Transverse colon (tissue), 4 donors: Measurements from ENCODE around the gene GNAO1. TPM values are rescaled to one million over a fixed set of nuclear protein-coding genes. Genes with fewer than 3 reads are reported as not detected.

Source experiments
- DNase-seq: peaks from one replicate; pipeline ENCODE4 v3.0.0-alpha.2; 2019
- H3K27ac ChIP-seq, 4 donors: fragments of 200-600 bp; sonication (generic); 2 replicates each; pipeline ENCODE4 v1.5.1; 2016 to 2018; ENCODE audit warnings: inconsistent platforms in 4 of 4
- H3K27me3 ChIP-seq: fragments of 200-600 bp; sonication (generic); 2 replicates; pipeline ENCODE4 v1.5.1; 2017; ENCODE audit warnings: inconsistent platforms
- H3K36me3 ChIP-seq, 4 donors: fragments of 200-600 bp; sonication (generic); 2 replicates each; pipeline ENCODE4 v1.5.1; 2017 to 2019; ENCODE audit warnings: inconsistent platforms in 4 of 4
- H3K4me1 ChIP-seq, 4 donors: fragments of 200-600 bp; sonication (generic); 2 replicates each; pipeline ENCODE4 v1.5.1; 2017 to 2020; ENCODE audit warnings: inconsistent platforms in 4 of 4
- H3K4me3 ChIP-seq, 4 donors: fragments of 200-600 bp; sonication (generic); 1 replicate in 1 of 4; 2 replicates in 3 of 4; pipeline versions ENCODE4 v1.5.1 to v1.6.1; 2017 to 2019; ENCODE audit warnings: inconsistent platforms in 4 of 4
- H3K9me3 ChIP-seq, 2 donors: fragments of 200-600 bp; sonication (generic); 2 replicates each; pipeline ENCODE4 v1.5.1; 2017 to 2019; ENCODE audit warnings: inconsistent platforms in 2 of 2
- EP300 ChIP-seq: sonication (generic); formaldehyde crosslinking; IDR thresholded peaks from one replicate; pipeline ENCODE4 v1.6.1; 2017; ENCODE audit warnings: antibody characterized with exemption, low read depth
- POLR2A ChIP-seq: fragments of 450-650 bp; IDR thresholded peaks from one replicate; pipeline ENCODE4 v1.6.1; 2016; ENCODE audit warnings: antibody characterized with exemption, mild to moderate bottlenecking, moderate library complexity
- POLR2AphosphoS5 ChIP-seq, 3 donors: sonication (generic); formaldehyde crosslinking; IDR thresholded peaks; one replicate each; pipeline ENCODE4 v1.6.1; 2016; ENCODE audit warnings: antibody characterized with exemption in 3 of 3
- WGBS, 2 donors: methylation state at CpG; one replicate each; pipeline ENCODE4 v1.1.5; 2018; ENCODE audit warnings: low coverage in 1 of 2; 5-methylcytosine and 5-hydroxymethylcytosine counted together
- in situ Hi-C, 4 donors: fragments of 200-750 bp; cut with MboI; loops; one replicate each; pipeline versions ENCODE4 v1.15.0 to v1.15.1; 2017; ENCODE audit warnings: low sequenced_read_pairs in 3 of 4, low pct_ligation_motif_present in 1 of 4, low pct_unique_long_range_greater_than_20kb in 1 of 4
- intact Hi-C: fragments of 100-400 bp; cut with DNase I; formaldehyde crosslinking; loops from one replicate; pipeline ENCODE4 v1.15.1; 2023; ENCODE audit warnings: low total_unique reads
- total RNA-seq, 4 donors: library from RNA; depleted of rRNA; stranded (reverse); fragments of >200 nt; gene quantifications; one replicate each; pipeline ENCODE4 v1.1.0, GENCODE V29; 2016
- TF ChIP-seq, protein P1 (sequence below), 5 experiments: fragments of 200-600 bp in 3 of 5; fragments of 450-650 bp in 2 of 5; sonication (generic) in 3 of 5; IDR thresholded peaks; 1 replicate in 2 of 5; 2 replicates in 3 of 5; pipeline ENCODE4 v1.5.1; 2016 to 2017; ENCODE audit warnings: antibody characterized with exemption in 5 of 5, inconsistent platforms in 3 of 5, mild to moderate bottlenecking in 2 of 5, moderate library complexity in 1 of 5

GNAO1 gene
- total RNA-seq, 4 donors from 2014 or later: 7.3 to 25.4 (median 11.3) TPM

DNA sequence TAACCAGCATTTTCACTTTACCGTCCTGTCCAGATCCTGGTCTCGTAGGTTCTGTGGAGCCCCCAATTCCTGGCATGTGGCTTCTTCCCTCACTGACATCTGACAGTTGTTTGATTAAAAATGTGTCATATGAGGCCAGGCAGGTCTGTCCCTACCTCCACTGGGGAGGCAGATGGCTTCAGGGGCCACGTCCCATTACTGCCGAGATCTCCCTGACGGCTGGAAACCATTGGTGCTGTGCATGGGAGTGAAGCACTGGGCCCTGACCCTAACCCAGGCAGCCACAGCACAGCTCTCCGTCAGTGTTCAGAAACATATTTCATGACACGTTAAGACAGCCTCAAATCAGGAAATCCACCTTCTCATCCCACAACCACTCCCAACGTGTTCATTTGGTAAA, 77.5 kb downstream of the GNAO1 start:
- peaks cover 0 to 15% (median 6%) of the 10 kb centered on the region in 4 donors for H3K4me1 ChIP-seq
- 70 to 93% methylated on average over 3 to 8 of the region's 8 CpGs for WGBS, 2 donors
- no peaks in the 10 kb centered on the region for H3K36me3 ChIP-seq
- H3K4me3 ChIP-seq: peak overlapping the region in 1 of 4 donors; percentile 0
- in situ Hi-C loops (no loop called here), intact Hi-C loops (loop anchor here (5.0 kb wide), 1 partner anchor 76 kb away; the partner anchor contains the start of gene GNAO1)
- H3K27ac ChIP-seq: peak overlapping the region; percentile 72 to 89 (median 82)
- H3K9me3 ChIP-seq: no peaks in the 10 kb centered on the region
- DNase-seq: no peak
- TF ChIP-seq, protein P1, sequence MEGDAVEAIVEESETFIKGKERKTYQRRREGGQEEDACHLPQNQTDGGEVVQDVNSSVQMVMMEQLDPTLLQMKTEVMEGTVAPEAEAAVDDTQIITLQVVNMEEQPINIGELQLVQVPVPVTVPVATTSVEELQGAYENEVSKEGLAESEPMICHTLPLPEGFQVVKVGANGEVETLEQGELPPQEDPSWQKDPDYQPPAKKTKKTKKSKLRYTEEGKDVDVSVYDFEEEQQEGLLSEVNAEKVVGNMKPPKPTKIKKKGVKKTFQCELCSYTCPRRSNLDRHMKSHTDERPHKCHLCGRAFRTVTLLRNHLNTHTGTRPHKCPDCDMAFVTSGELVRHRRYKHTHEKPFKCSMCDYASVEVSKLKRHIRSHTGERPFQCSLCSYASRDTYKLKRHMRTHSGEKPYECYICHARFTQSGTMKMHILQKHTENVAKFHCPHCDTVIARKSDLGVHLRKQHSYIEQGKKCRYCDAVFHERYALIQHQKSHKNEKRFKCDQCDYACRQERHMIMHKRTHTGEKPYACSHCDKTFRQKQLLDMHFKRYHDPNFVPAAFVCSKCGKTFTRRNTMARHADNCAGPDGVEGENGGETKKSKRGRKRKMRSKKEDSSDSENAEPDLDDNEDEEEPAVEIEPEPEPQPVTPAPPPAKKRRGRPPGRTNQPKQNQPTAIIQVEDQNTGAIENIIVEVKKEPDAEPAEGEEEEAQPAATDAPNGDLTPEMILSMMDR (IDR thresholded peaks at IDR 0.05): no peak
- TF ChIP-seq EP300 (no peak), POLR2AphosphoS5 (IDR thresholded peaks at IDR 0.05) (no peak), POLR2A (no peak)
- no peaks in the 10 kb centered on the region for H3K27me3 ChIP-seq

DNA sequence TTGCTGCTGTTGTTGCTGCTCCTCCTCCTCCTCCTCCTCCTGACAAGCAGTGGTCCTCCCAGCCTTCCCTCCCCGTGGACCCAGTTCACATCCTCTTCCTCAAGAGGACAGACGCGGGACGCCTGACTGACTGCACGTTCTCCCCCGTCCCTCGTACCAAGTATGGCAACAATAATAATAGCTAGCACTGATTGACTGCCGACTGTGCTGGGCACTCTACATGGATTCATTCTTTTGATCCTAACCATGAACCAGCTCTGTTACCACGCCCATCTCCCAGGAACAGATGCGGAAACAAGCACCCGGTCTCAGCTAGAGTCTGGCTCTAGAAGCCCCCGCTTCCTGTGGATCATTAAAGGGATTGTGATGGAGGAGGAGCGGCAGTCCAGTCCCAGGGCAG, 78.0 kb downstream of the GNAO1 start:
- Histone ChIP-seq H3K9me3 (no peaks in the 10 kb centered on the region), H3K27me3 (no peaks in the 10 kb centered on the region), H3K36me3 (no peaks in the 10 kb centered on the region), H3K27ac (peak overlapping the region; percentile 72 to 89 (median 82)), H3K4me3 (peak overlapping the region in 1 of 4 donors; percentile 0), H3K4me1 (peaks cover 0 to 10% (median 3%) of the 10 kb centered on the region in 4 donors)
- peak in 1 of 3 donors; percentile 10 for TF ChIP-seq POLR2AphosphoS5 (IDR thresholded peaks at IDR 0.05)
- TF ChIP-seq POLR2A: no peak
- WGBS, 2 donors: 62 to 71% methylated on average over 13 of the region's 13 CpGs
- DNase-seq: no peak
- in situ Hi-C loops: no loop called here
- intact Hi-C loops: loop anchor here (5.0 kb wide), 1 partner anchor 77 kb away; the partner anchor contains the start of gene GNAO1

DNA sequence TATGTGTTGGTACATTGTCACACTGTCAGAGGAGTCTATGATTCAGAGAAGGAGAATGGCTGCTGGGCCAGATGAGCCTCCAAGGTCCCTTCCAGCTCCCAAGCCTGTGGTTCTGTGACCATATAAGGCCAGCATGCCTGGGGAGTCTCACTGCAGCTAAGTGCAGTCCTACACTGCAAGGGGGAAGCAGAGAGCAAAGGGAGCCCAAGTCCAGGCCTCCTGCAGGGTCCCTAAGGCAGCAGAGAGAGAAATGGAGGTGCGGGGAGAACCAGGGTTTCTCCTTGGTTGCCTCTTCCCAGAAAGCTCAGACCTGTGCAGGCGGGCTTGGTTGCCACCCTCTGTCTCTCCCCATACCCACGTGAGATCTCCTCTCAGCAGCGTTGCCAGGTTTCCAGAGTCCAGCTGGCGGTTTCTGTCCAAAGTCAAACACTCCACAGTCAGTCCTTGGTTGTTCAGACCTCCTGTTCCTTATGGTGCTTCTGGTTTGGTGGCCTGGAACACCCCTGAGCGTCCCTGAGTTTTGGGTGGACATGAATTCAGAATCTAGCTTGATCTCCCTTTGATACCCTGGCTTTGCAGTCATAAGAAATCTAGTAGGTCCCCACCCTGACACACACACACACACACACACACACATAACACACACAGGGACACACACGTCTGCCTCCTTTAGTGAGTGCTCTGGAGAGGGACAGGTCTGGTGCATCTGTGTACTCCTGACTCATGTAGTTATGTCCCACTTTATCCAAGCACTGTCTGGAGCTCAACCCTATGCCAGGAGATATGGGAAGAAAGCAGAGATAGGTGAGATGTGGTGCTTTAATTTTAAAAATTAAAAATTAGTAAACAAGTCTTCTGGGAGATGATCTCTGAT, 78.8 kb downstream of the GNAO1 start:
- in situ Hi-C loops: no loop called here
- Histone ChIP-seq H3K27me3 (no peaks in the 10 kb centered on the region), H3K9me3 (no peaks in the 10 kb centered on the region), H3K36me3 (no peaks in the 10 kb centered on the region), H3K4me1 (peaks cover 0 to 8% (median 3%) of the 10 kb centered on the region in 4 donors), H3K4me3 (no peak overlapping the region), H3K27ac (peak overlapping the region; percentile 72 to 89 (median 82))
- peak; percentile 40 for DNase-seq
- WGBS, 2 donors: 59% methylated on average over 7 of the region's 7 CpGs; no CpG with 5 or more reads in 1 of the 2 donors
- intact Hi-C loops: loop anchor here (5.0 kb wide), 1 partner anchor 78 kb away; the partner anchor contains the start of gene GNAO1
- TF ChIP-seq, protein P1 (IDR thresholded peaks at IDR 0.05): peak in 4 of 5 experiments; percentile 9 to 28 (median 18)
- TF ChIP-seq POLR2A: no peak
- peak; percentile 34 to 45 (median 37) for TF ChIP-seq POLR2AphosphoS5 (IDR thresholded peaks at IDR 0.05)
- TF ChIP-seq EP300: no peak

DNA sequence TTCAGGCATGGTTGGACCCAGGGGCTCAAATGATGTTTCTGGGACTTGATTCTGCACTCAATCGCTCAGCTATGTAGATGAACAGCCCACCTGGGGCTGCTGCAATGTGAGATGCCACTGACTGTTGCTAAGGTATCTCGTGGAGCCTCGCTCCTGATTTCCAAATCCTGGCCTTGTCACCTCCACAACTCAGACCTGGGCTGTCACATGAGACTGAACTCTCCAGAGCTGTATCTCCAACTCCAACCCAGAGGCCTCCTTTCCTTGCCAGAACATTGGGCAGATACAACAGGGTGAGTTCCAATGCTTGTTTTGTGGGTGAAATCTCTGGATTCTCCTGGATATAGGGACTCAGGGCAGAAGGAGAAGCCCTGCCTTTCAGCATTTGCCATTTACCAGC, 79.5 kb downstream of the GNAO1 start:
- Histone ChIP-seq H3K9me3 (no peaks in the 10 kb centered on the region), H3K36me3 (no peaks in the 10 kb centered on the region), H3K27ac (peak overlapping the region; percentile 72 to 89 (median 82)), H3K27me3 (no peaks in the 10 kb centered on the region), H3K4me3 (no peak overlapping the region), H3K4me1 (peaks cover 0 to 8% (median 3%) of the 10 kb centered on the region in 4 donors)
- intact Hi-C loops: no loop called here
- in situ Hi-C loops: no loop called here
- WGBS, 2 donors: 82 to 90% methylated on average over 2 to 3 of the region's 3 CpGs
- TF ChIP-seq, protein P1 (IDR thresholded peaks at IDR 0.05): no peak
- no peak for TF ChIP-seq POLR2A
- no peak for TF ChIP-seq EP300
- no peak for TF ChIP-seq POLR2AphosphoS5 (IDR thresholded peaks at IDR 0.05)
- no peak for DNase-seq
